Fibroblast of lung (primary cell): ENCODE results near the gene AGAP1. TPM values are rescaled to one million over a fixed set of nuclear protein-coding genes. Genes with fewer than 3 reads are reported as not detected.

Experiments
- DNase-seq, 2 donors: peaks; one replicate each; pipeline versions ENCODE4 v3.0.0 to v3.0.0-alpha.2; 2010; ENCODE audit warnings: low read depth in 2 of 2
- H2AFZ ChIP-seq: 2 replicates; pipeline ENCODE4 v1.5.1; 2012; ENCODE audit warnings: low read length, control low read depth, inconsistent platforms
- H3K27ac ChIP-seq: 2 replicates; pipeline ENCODE4 v1.5.1; 2011; ENCODE audit warnings: low read length, control low read depth; ENCODE audit not compliant: insufficient read depth
- H3K27me3 ChIP-seq: 2 replicates; pipeline ENCODE4 v1.5.1; 2011; ENCODE audit warnings: mild to moderate bottlenecking, low read length; ENCODE audit not compliant: control insufficient read depth, insufficient read depth
- H3K36me3 ChIP-seq: 2 replicates; pipeline ENCODE4 v1.5.1; 2011; ENCODE audit warnings: low read length; ENCODE audit not compliant: control insufficient read depth, insufficient read depth
- H3K4me1 ChIP-seq: 2 replicates; pipeline ENCODE4 v1.5.1; 2011; ENCODE audit warnings: low read length; ENCODE audit not compliant: control insufficient read depth, insufficient read depth; ENCODE audit errors: extremely low read depth
- H3K4me2 ChIP-seq: 2 replicates; pipeline ENCODE4 v1.5.1; 2011; ENCODE audit warnings: low read length, control low read depth; ENCODE audit not compliant: insufficient read depth; ENCODE audit errors: extremely low read depth
- H3K4me3 ChIP-seq, 4 experiments: fragments of 200-600 bp in 1 of 4; sonication (generic) in 1 of 4; replicated peaks in 1 of 4; 2 replicates each; pipeline ENCODE4 v1.5.1; 2011 to 2016; ENCODE audit warnings: low read length in 4 of 4, low read depth in 3 of 4, mild to moderate bottlenecking in 3 of 4, control low read depth in 2 of 4, inconsistent platforms in 1 of 4, mixed read lengths in 1 of 4; ENCODE audit not compliant: insufficient read depth in 1 of 4; ENCODE audit errors: control extremely low read depth in 1 of 4
- H3K79me2 ChIP-seq: 2 replicates; pipeline ENCODE4 v1.5.1; 2012; ENCODE audit warnings: mild to moderate bottlenecking, low read length, inconsistent platforms; ENCODE audit not compliant: control insufficient read depth, insufficient read depth
- H3K9ac ChIP-seq: 2 replicates; pipeline ENCODE4 v1.5.1; 2011; ENCODE audit warnings: mild to moderate bottlenecking, low read length, control low read depth; ENCODE audit not compliant: insufficient read depth
- H3K9me3 ChIP-seq: 2 replicates; pipeline ENCODE4 v1.5.1; 2012; ENCODE audit warnings: low read depth, low read length; ENCODE audit not compliant: control insufficient read depth, insufficient read depth
- H4K20me1 ChIP-seq: 2 replicates; pipeline ENCODE4 v1.5.1; 2011; ENCODE audit warnings: low read length; ENCODE audit not compliant: control insufficient read depth, insufficient read depth; ENCODE audit errors: extremely low read depth
- CTCF ChIP-seq, 2 donors: IDR thresholded peaks in 1 of 2; conservative IDR thresholded peaks in 1 of 2; 1 replicate in 1 of 2; 2 replicates in 1 of 2; pipeline ENCODE4 v1.5.1; 2011 to 2012; ENCODE audit warnings: low read length in 2 of 2, control low read depth in 1 of 2, inconsistent platforms in 1 of 2, low read depth in 1 of 2, mild to moderate bottlenecking in 1 of 2
- EZH2 ChIP-seq: IDR thresholded peaks from 2 replicates; pipeline ENCODE4 v1.5.1; 2012; ENCODE audit warnings: low read length, control low read depth, mild to moderate bottlenecking; ENCODE audit errors: missing control alignments
- polyA plus RNA-seq, 2 donors: library from polyadenylated mRNA; depleted of rRNA in 1 of 2; stranded (reverse) in 1 of 2; unstranded in 1 of 2; fragments of >200 nt; gene quantifications; 2 replicates each; pipeline ENCODE4 v1.2.1, GENCODE V29; 2011 to 2012; ENCODE audit warnings: missing spikeins in 1 of 2
- total RNA-seq: library from RNA; depleted of rRNA; stranded (reverse); fragments of >200 nt; gene quantifications from 2 replicates; pipeline ENCODE4 v1.2.1, GENCODE V29; 2014

Gene AGAP1
- total and polyA plus RNA-seq, 2 donors (not counting 1 experiment from before 2014, with no cell fraction given) = 10.6 to 14.0 TPM

GRCh38 chr2:235543851-235544688 lies 50.2 kb downstream of the AGAP1 start:
- H3K36me3 ChIP-seq = no peaks in the 10 kb centered on the region
- H3K4me2 ChIP-seq = no peak overlapping the region
- no peak overlapping the region for H3K4me3 ChIP-seq
- DNase-seq = no peak
- TF ChIP-seq CTCF (conservative IDR thresholded peaks at IDR 0.05 in 1 of 2, IDR thresholded peaks at IDR 0.05 in 1 of 2; ENCODE audit: low read depth in 1 of 2, low read length in 2 of 2) = no peak
- TF ChIP-seq EZH2 = no peak
- no peak overlapping the region for H3K27ac ChIP-seq
- H3K9ac ChIP-seq = no peak overlapping the region
- no peaks in the 10 kb centered on the region for H3K4me1 ChIP-seq
- no peak overlapping the region for H2AFZ ChIP-seq
- no peaks in the 10 kb centered on the region for H3K9me3 ChIP-seq
- H3K27me3 ChIP-seq = no peaks in the 10 kb centered on the region
- H4K20me1 ChIP-seq = peaks cover 3% of the 10 kb centered on the region
- peaks cover under 1% of the 10 kb centered on the region for H3K79me2 ChIP-seq

DNA sequence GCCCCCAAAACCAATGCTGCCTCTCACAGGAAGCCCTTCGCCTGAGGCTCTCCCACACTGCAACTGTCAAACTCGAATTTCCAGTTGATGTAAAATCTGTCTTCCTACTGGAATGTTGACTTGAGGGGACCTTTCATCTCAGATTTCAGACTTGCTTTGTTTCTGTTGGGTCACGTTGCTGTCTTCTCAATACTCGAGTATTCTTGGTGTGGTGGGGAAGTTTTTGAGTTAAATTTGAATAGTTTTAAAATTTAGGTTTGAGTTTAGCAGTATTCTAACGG lies 50.8 kb downstream of the AGAP1 start:
- H3K9me3 ChIP-seq = no peaks in the 10 kb centered on the region
- H3K36me3 ChIP-seq = no peaks in the 10 kb centered on the region
- no peak overlapping the region for H3K27ac ChIP-seq
- H3K27me3 ChIP-seq = no peaks in the 10 kb centered on the region
- no peak overlapping the region for H2AFZ ChIP-seq
- no peaks in the 10 kb centered on the region for H3K4me1 ChIP-seq
- H3K4me3 ChIP-seq = no peak overlapping the region
- H3K79me2 ChIP-seq = no peaks in the 10 kb centered on the region
- TF ChIP-seq CTCF (conservative IDR thresholded peaks at IDR 0.05 in 1 of 2, IDR thresholded peaks at IDR 0.05 in 1 of 2; ENCODE audit: low read depth in 1 of 2, low read length in 2 of 2) = no peak
- TF ChIP-seq EZH2 = no peak
- no peak overlapping the region for H3K9ac ChIP-seq
- no peak for DNase-seq
- H3K4me2 ChIP-seq = no peak overlapping the region
- H4K20me1 ChIP-seq = peaks cover 3% of the 10 kb centered on the region

GRCh38 chr2:235545339-235546150 lies 51.7 kb downstream of the AGAP1 start:
- Histone ChIP-seq H3K4me2 (no peak overlapping the region), H3K4me1 (no peaks in the 10 kb centered on the region), H3K79me2 (no peaks in the 10 kb centered on the region), H4K20me1 (peaks cover 3% of the 10 kb centered on the region), H2AFZ (no peak overlapping the region), H3K4me3 (no peak overlapping the region), H3K36me3 (no peaks in the 10 kb centered on the region), H3K9ac (no peak overlapping the region), H3K27me3 (no peaks in the 10 kb centered on the region), H3K27ac (no peak overlapping the region), H3K9me3 (no peaks in the 10 kb centered on the region)
- DNase-seq = no peak
- TF ChIP-seq EZH2 (no peak), CTCF (conservative IDR thresholded peaks at IDR 0.05 in 1 of 2, IDR thresholded peaks at IDR 0.05 in 1 of 2; ENCODE audit: low read depth in 1 of 2, low read length in 2 of 2) (no peak)
